ENCODE results near the gene WWTR1.

The WWTR1 gene

GRCh38 chr3:149534082-149534481 is 123.7 kb downstream of the WWTR1 start:
- ATAC-seq = no peak
- DNase-seq = no peak

- ATAC-seq = no peak
- no peak for DNase-seq
Measured at GRCh38 chr3:149532489-149533180, 125.2 kb downstream of the WWTR1 start.

GRCh38 chr3:149529099-149529498 is 128.7 kb downstream of the WWTR1 start:
- ATAC-seq (no peak), DNase-seq (no peak)

- DNase-seq (no peak), ATAC-seq (no peak)
Measured at GRCh38 chr3:149528340-149528650, 129.5 kb downstream of the WWTR1 start.

- no peak for DNase-seq
- ATAC-seq = no peak
Measured at GRCh38 chr3:149527531-149528339, 130.1 kb downstream of the WWTR1 start.

- ATAC-seq (no peak), DNase-seq (no peak)
Measured at GRCh38 chr3:149523512-149524299, 134.1 kb downstream of the WWTR1 start.

GRCh38 chr3:149519912-149520311 is 137.9 kb downstream of the WWTR1 start:
- DNase-seq (no peak), ATAC-seq (no peak)

GRCh38 chr3:149516920-149517319 is 140.9 kb downstream of the WWTR1 start:
- DNase-seq = no peak
- no peak for ATAC-seq

GRCh38 chr3:149515249-149515648 is 142.6 kb downstream of the WWTR1 start:
- ATAC-seq (no peak), DNase-seq (no peak)

- DNase-seq (no peak), ATAC-seq (no peak)
Measured at GRCh38 chr3:149514471-149514870, 143.4 kb downstream of the WWTR1 start.

GRCh38 chr3:149512073-149512782 is 145.6 kb downstream of the WWTR1 start:
- DNase-seq (peak; percentile 20), ATAC-seq (peak; percentile 47)

GRCh38 chr3:149511040-149511626 is 146.7 kb downstream of the WWTR1 start:
- ATAC-seq (no peak), DNase-seq (no peak)

GRCh38 chr3:149510480-149510879 is 147.3 kb downstream of the WWTR1 start:
- ATAC-seq = no peak

GRCh38 chr3:149509526-149509925 is 148.3 kb downstream of the WWTR1 start:
- ATAC-seq (no peak), DNase-seq (no peak)

More at GRCh38 chr3:149510480-149510879, 147.3 kb downstream of the WWTR1 start:
- DNase-seq = no peak

GRCh38 chr3:149507491-149508324 is 150.1 kb downstream of the WWTR1 start:
- DNase-seq = peak; percentile 10
- peak; percentile 60 for ATAC-seq

- no peak for ATAC-seq
Measured at GRCh38 chr3:149506965-149507364, 150.9 kb downstream of the WWTR1 start.

GRCh38 chr3:149506540-149506939 is 151.3 kb downstream of the WWTR1 start:
- ATAC-seq (no peak), DNase-seq (no peak)

More at GRCh38 chr3:149506965-149507364, 150.9 kb downstream of the WWTR1 start:
- DNase-seq = no peak

- ATAC-seq = no peak
- DNase-seq = no peak
Measured at GRCh38 chr3:149502438-149502837, 155.4 kb downstream of the WWTR1 start.

GRCh38 chr3:149501524-149501923 is 156.3 kb downstream of the WWTR1 start:
- ATAC-seq (no peak), DNase-seq (no peak)

GRCh38 chr3:149497966-149498670 is 159.7 kb downstream of the WWTR1 start:
- ATAC-seq (no peak), DNase-seq (no peak)

All from stimulated activated naive CD8-positive, alpha-beta T cell treated with anti-CD3 and anti-CD28 coated beads, Interleukin-15, Interleukin-2, amounts not matched to agents 100 U/mL and 50 U/mL, for 24 hours (primary cell).